H9 (cell line): ENCODE results near the gene IGFBP4. TPM values are rescaled to one million over a fixed set of nuclear protein-coding genes. Genes with fewer than 3 reads are reported as not detected.

Source experiments
- DNase-seq: peaks from one replicate; pipeline ENCODE4 v3.0.0-alpha.2; 2017
- H2AFZ ChIP-seq: one replicate; pipeline ENCODE4 v1.6.1; 2013; ENCODE audit warnings: mild to moderate bottlenecking, low read length, control low read depth, moderate library complexity
- H2AK5ac ChIP-seq: 2 replicates; pipeline ENCODE4 v1.6.1; 2013; ENCODE audit warnings: low read length, control low read depth, mixed read lengths; ENCODE audit not compliant: insufficient read length
- H2BK120ac ChIP-seq: one replicate; pipeline ENCODE4 v1.6.1; 2013; ENCODE audit warnings: low read depth, mild to moderate bottlenecking, low read length, control low read depth, inconsistent platforms; ENCODE audit not compliant: poor library complexity, severe bottlenecking
- H2BK12ac ChIP-seq: 2 replicates; pipeline ENCODE4 v1.6.1; 2013; ENCODE audit warnings: low read length, control low read depth, mixed read lengths, low read depth; ENCODE audit not compliant: insufficient read length
- H2BK15ac ChIP-seq: 2 replicates; pipeline ENCODE4 v1.6.1; 2013; ENCODE audit warnings: low read depth, low read length, control low read depth
- H2BK20ac ChIP-seq: one replicate; pipeline ENCODE4 v1.6.1; 2013; ENCODE audit warnings: low read depth, mild to moderate bottlenecking, low read length, control low read depth, inconsistent platforms; ENCODE audit not compliant: poor library complexity, severe bottlenecking
- H2BK5ac ChIP-seq: 2 replicates; pipeline ENCODE4 v1.6.1; 2013; ENCODE audit warnings: low read length, control low read depth, mixed read lengths; ENCODE audit not compliant: insufficient read length
- H3K14ac ChIP-seq: 2 replicates; pipeline ENCODE4 v1.6.1; 2013; ENCODE audit warnings: low read length, control low read depth; ENCODE audit not compliant: insufficient read depth
- H3K18ac ChIP-seq: 2 replicates; pipeline ENCODE4 v1.6.1; 2013; ENCODE audit warnings: low read depth, mild to moderate bottlenecking, mixed read lengths, low read length, control low read depth; ENCODE audit not compliant: insufficient read length
- H3K23ac ChIP-seq: 2 replicates; pipeline ENCODE4 v1.6.1; 2013; ENCODE audit warnings: low read length, control low read depth, mixed read lengths, low read depth; ENCODE audit not compliant: insufficient read length
- H3K23me2 ChIP-seq: 2 replicates; pipeline ENCODE4 v1.6.1; 2013; ENCODE audit warnings: low read depth, mild to moderate bottlenecking, mixed read lengths, low read length, control low read depth; ENCODE audit not compliant: insufficient read length, poor library complexity, severe bottlenecking
- H3K27ac ChIP-seq: 2 replicates; pipeline ENCODE4 v1.5.1; 2013; ENCODE audit warnings: low read length, control low read depth, mixed read lengths, low read depth; ENCODE audit not compliant: insufficient read length
- H3K27me3 ChIP-seq: 2 replicates; pipeline ENCODE4 v1.6.1; 2013; ENCODE audit warnings: low read length, control low read depth, inconsistent platforms; ENCODE audit not compliant: insufficient read depth
- H3K4ac ChIP-seq: 2 replicates; pipeline ENCODE4 v1.6.1; 2013; ENCODE audit warnings: low read depth, mild to moderate bottlenecking, control low read depth, inconsistent platforms, low read length, moderate library complexity
- H3K4me1 ChIP-seq: 2 replicates; pipeline ENCODE4 v1.6.1; 2013; ENCODE audit warnings: low read length, control low read depth, inconsistent platforms; ENCODE audit not compliant: insufficient read depth
- H3K4me2 ChIP-seq: 2 replicates; pipeline ENCODE4 v1.6.1; 2013; ENCODE audit warnings: low read length, control low read depth, mixed read lengths; ENCODE audit not compliant: insufficient read length, insufficient read depth
- H3K56ac ChIP-seq: 2 replicates; pipeline ENCODE4 v1.6.1; 2013; ENCODE audit warnings: low read depth, mild to moderate bottlenecking, mixed read lengths, low read length, control low read depth; ENCODE audit not compliant: insufficient read length
- H3K79me1 ChIP-seq: 2 replicates; pipeline ENCODE4 v1.6.1; 2013; ENCODE audit warnings: low read depth, mild to moderate bottlenecking, moderate library complexity, low read length, control low read depth, inconsistent platforms; ENCODE audit not compliant: insufficient read depth, poor library complexity, severe bottlenecking
- H3K79me2 ChIP-seq: 2 replicates; pipeline ENCODE4 v1.6.1; 2013; ENCODE audit warnings: low read length, control low read depth, inconsistent platforms; ENCODE audit not compliant: insufficient read depth
- H3K9ac ChIP-seq: 2 replicates; pipeline ENCODE4 v1.6.1; 2013; ENCODE audit warnings: low read length, control low read depth, mixed read lengths; ENCODE audit not compliant: insufficient read length; ENCODE audit errors: extremely low read depth
- H3K9me3 ChIP-seq: one replicate; pipeline ENCODE4 v1.6.1; 2013; ENCODE audit warnings: low read depth, low read length, inconsistent platforms; ENCODE audit not compliant: control insufficient read depth
- H3T11ph ChIP-seq: one replicate; pipeline ENCODE4 v1.6.1; 2013; ENCODE audit warnings: mild to moderate bottlenecking, low read length, control low read depth, inconsistent platforms
- H4K20me1 ChIP-seq: one replicate; pipeline ENCODE4 v1.6.1; 2013; ENCODE audit not compliant: control insufficient read depth, insufficient read length, insufficient read depth
- H4K5ac ChIP-seq: 2 replicates; pipeline ENCODE4 v1.6.1; 2013; ENCODE audit warnings: low read depth, mild to moderate bottlenecking, mixed read lengths, low read length, control low read depth; ENCODE audit not compliant: insufficient read length
- H4K8ac ChIP-seq: replicated peaks from 2 replicates; pipeline ENCODE4 v1.6.1; 2013; ENCODE audit warnings: low read length, control low read depth, mixed read lengths, low read depth; ENCODE audit not compliant: insufficient read length
- H4K91ac ChIP-seq: 2 replicates; pipeline ENCODE4 v1.6.1; 2013; ENCODE audit warnings: low read depth, mild to moderate bottlenecking, moderate library complexity, mixed read lengths, low read length, control low read depth; ENCODE audit not compliant: insufficient read length
- H3K27ac Mint-ChIP-seq, 3 experiments: 2 replicates in 2 of 3; 3 replicates in 1 of 3; pipeline ENCODE4 v1.8.0; 2020 to 2021; ENCODE audit warnings: mixed read lengths in 3 of 3, mild to moderate bottlenecking in 1 of 3, moderate library complexity in 1 of 3
- H3K27me3 Mint-ChIP-seq: 2 replicates; pipeline ENCODE4 v1.8.0; 2021; ENCODE audit warnings: low read depth, mild to moderate bottlenecking, moderate library complexity, mixed read lengths
- H3K36me3 Mint-ChIP-seq, 3 experiments: 2 replicates in 2 of 3; 3 replicates in 1 of 3; pipeline ENCODE4 v1.8.0; 2020 to 2021; ENCODE audit warnings: low read depth in 3 of 3, mixed read lengths in 3 of 3; ENCODE audit not compliant: insufficient read depth in 1 of 3
- H3K4me1 Mint-ChIP-seq, 2 experiments: 2 replicates each; pipeline ENCODE4 v1.8.0; 2020; ENCODE audit warnings: mixed read lengths in 2 of 2
- H3K4me3 Mint-ChIP-seq, 2 experiments: 2 replicates in 1 of 2; 3 replicates in 1 of 2; pipeline ENCODE4 v1.8.0; 2020 to 2021; ENCODE audit warnings: mild to moderate bottlenecking in 2 of 2, mixed read lengths in 2 of 2, moderate library complexity in 1 of 2
- H3K9me3 Mint-ChIP-seq, 2 experiments: 2 replicates in 1 of 2; 3 replicates in 1 of 2; pipeline ENCODE4 v1.8.0; 2020; ENCODE audit warnings: mild to moderate bottlenecking in 2 of 2, mixed read lengths in 2 of 2, moderate library complexity in 1 of 2
- WGBS: extraction: QIAGEN DNeasy Blood & Tissue Kit; methylation state at CpG from one replicate; pipeline ENCODE4 v1.1.7; 2013; ENCODE audit warnings: missing lambda C conversion rate, low lambda C conversion rate, mixed read lengths; ENCODE audit not compliant: insufficient read length; ENCODE audit errors: extremely low coverage; 5-methylcytosine and 5-hydroxymethylcytosine counted together
- total RNA-seq: library from RNA; stranded (reverse); gene quantifications from 2 replicates; pipeline ENCODE4 v1.2.1, GENCODE V29; 2021
- TF ChIP-seq, protein P1 (sequence below): fragments of 200-600 bp; sonication (generic); conservative IDR thresholded peaks from 3 replicates; pipeline ENCODE4 v1.8.0; 2021; ENCODE audit warnings: antibody characterized with exemption, mild to moderate bottlenecking

Gene IGFBP4
- total RNA-seq, 1 experiment from 2014 or later = 49.9 TPM

DNA sequence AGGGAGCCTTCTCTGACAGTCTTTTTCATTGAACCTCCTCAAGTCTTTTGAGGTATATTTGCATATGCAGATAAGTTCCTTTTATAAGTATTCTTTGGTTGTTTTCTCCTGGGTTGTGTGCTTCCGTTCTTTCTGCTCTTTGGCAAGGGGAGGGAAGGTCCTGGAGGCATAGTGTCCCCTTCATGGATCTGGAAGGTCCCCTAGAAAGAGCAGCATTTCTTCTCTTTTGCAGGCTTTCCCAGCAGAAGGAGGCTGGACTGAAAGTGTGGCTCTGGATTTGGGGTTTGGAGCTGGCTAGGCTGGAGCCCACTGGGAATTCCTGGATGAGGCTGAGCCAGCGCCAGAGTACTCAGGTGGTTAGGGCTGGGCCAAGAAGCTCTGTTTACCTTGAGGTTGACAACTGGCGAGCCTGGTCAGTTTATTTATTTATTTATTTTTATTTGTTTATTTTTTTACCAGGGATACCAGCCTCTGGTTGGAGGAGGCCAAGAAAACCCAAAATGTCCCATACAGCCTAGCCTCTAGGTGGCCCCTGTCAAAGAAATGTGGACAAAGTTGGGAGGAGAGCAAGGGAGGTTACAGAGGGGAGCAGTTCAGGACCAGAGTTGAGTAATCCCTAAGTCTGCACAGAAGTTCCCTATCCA is 20.1 kb upstream of the IGFBP4 start:
- Histone ChIP-seq H3K23ac (no peak overlapping the region), H4K8ac (no peak overlapping the region), H2BK20ac (no peak overlapping the region), H3K14ac (no peak overlapping the region), H3K27me3 (no peaks in the 10 kb centered on the region), H2BK5ac (no peak overlapping the region), H4K91ac (no peak overlapping the region), H2AFZ (no peak overlapping the region), H3K9me3 (no peaks in the 10 kb centered on the region), H2BK12ac (no peak overlapping the region), H3K56ac (no peak overlapping the region), H4K5ac (no peak overlapping the region), H4K20me1 (no peaks in the 10 kb centered on the region), H2AK5ac (no peak overlapping the region), H3T11ph (no peak overlapping the region), H3K4ac (no peak overlapping the region), H3K79me2 (no peaks in the 10 kb centered on the region), H3K4me1 (no peaks in the 10 kb centered on the region; the same call in 1 of the 2 replicates), H3K9ac (no peak overlapping the region), H2BK120ac (no peak overlapping the region), H3K18ac (peak overlapping the region; percentile 23), H2BK15ac (no peak overlapping the region), H3K4me2 (peak overlapping the region; percentile 30), H3K79me1 (no peaks in the 10 kb centered on the region), H3K23me2 (peaks cover 4% of the 10 kb centered on the region), H3K27ac (peak overlapping the region; percentile 79)
- peaks cover 0 to 2% (median 0%) of the 10 kb centered on the region in 3 experiments; a peak in 1 of 7 replicates for H3K36me3 Mint-ChIP-seq
- no CpG with 5 or more reads among the region's 3 CpGs for WGBS
- peak overlapping the region; percentile 38 to 71 for H3K4me3 Mint-ChIP-seq
- TF ChIP-seq, protein P1, sequence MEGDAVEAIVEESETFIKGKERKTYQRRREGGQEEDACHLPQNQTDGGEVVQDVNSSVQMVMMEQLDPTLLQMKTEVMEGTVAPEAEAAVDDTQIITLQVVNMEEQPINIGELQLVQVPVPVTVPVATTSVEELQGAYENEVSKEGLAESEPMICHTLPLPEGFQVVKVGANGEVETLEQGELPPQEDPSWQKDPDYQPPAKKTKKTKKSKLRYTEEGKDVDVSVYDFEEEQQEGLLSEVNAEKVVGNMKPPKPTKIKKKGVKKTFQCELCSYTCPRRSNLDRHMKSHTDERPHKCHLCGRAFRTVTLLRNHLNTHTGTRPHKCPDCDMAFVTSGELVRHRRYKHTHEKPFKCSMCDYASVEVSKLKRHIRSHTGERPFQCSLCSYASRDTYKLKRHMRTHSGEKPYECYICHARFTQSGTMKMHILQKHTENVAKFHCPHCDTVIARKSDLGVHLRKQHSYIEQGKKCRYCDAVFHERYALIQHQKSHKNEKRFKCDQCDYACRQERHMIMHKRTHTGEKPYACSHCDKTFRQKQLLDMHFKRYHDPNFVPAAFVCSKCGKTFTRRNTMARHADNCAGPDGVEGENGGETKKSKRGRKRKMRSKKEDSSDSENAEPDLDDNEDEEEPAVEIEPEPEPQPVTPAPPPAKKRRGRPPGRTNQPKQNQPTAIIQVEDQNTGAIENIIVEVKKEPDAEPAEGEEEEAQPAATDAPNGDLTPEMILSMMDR = peak; percentile 50
- H3K4me1 Mint-ChIP-seq = peaks cover 33 to 35% of the 10 kb centered on the region in 2 experiments
- H3K9me3 Mint-ChIP-seq = peaks cover 0 to 5% of the 10 kb centered on the region in 2 experiments; a peak in 4 of 5 replicates
- peak; percentile 89 for DNase-seq
- H3K27me3 Mint-ChIP-seq = peaks cover 2% of the 10 kb centered on the region; the same call in 1 of the 2 replicates
- H3K27ac Mint-ChIP-seq = peak overlapping the region; percentile 4 to 79 (median 59)
